Measurements from ENCODE around the gene PHACTR1. TPM values are rescaled to one million over a fixed set of nuclear protein-coding genes. Genes with fewer than 3 reads are reported as not detected.

Gene PHACTR1
- total RNA-seq, 1 donor from 2014 or later, result 7.9 TPM

DNA sequence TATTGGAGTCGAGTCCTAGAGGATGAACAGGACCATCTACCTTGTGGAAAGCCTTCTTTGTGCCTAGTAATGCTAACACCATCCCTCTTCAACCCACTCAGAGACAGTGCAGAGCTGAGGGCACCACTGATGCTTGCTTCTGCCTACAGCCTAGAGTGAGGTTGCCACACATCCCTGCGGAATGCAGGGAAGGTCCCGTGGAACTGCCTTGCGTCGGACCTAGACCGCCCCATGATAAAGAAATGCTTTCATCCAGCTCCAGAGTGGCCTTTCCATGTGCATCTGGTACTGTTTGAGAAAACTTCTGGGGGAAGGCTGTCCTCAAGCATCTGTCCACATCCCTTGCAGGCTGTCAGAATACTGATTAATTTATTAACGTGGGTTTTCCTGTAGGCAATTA lies 168.4 kb downstream of the PHACTR1 start:
- ATAC-seq (no peak), DNase-seq (ENCODE audit: low spot score) (no peak)
- intact Hi-C loops (cut with DNase I), result no loop called here

DNA sequence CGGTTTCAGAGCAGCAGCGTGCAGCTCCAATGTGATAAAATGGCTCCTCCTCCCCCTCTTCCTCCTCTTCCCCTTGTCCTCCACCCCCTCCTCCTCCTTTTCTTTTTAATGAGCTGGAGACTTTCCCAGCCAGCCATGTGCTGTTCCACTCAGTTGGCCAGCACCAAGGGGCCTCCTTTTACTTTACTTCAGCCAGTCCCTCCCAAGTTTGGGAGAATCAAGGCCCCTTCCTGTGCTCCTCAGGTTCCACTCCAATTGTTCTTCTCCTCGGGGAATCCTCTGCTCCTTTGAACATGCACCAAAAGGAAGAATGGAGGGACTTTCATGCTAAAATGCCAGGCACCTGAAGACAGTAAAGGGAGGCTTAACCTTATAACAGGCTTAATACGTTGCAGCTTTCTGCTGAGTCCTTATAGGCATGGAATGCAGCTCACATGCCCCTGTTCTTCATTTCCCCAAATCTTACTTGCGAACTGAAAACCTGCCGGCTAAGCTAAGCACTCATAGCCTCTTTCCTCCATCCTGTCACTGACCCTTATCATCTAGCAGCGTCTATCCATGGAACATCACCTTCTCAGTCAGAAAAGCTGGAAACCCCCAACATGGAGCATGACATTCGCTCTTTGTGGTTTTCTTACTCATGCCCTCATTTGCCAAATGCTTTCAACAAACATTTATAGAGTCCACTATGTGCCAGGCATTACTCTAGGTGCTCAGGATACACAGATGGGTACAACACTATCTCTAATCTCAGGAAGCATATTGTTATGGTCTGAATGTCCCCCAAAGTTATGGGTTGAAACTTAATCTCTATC lies 170.6 kb downstream of the PHACTR1 start:
- no peak for DNase-seq (ENCODE audit: low spot score)
- no peak for ATAC-seq
- intact Hi-C loops (cut with DNase I), result no loop called here

DNA sequence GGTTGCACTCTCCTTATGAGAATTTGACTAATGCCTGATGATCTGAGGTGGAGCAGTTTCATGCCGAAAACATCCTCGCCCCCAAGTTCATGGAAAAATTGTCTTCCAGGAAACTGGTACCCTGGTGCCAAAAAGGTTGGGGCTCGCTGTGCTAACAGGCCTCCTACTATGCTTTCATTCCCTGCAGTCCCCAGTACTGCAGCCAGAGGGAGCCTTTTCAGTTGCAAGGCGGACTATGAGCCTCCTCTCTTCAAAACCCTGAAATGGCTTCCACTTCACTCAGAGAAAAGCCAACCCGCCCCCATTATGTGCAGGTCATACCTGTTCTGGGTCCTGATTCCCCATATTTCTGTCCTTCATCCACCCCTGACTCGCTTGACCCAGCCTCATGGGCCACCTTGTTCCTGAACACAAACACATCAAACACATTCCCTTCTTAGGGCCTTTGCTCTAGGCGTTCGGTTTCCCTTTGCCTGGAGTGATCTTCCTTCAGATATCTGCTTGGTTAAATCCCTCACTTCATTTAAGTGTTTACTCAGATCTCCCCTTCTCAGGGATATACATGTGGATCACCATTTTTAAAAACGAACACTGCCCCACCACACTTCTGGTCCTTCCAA lies 173.7 kb downstream of the PHACTR1 start:
- DNase-seq (ENCODE audit: low spot score), result no peak
- no peak for ATAC-seq
- intact Hi-C loops (cut with DNase I), result no loop called here

DNA sequence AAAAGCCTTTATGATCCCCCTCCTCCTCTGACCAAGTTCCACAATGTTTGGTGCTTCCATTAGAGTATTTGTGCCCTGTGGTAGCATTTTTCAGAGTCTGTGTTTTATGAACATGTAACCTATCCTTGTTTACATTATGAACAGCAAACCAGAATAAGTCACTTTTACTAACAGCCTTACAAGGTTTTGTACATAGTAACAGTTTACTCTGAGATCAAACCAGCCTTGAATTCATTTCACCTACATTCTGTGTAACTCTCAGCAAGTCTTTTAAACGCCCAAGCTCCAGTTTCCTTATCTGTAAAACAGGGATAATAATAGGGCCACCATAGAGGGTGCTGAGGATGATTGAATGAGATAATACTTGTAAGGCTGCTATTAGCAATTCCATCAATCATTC lies 175.0 kb downstream of the PHACTR1 start:
- intact Hi-C loops (cut with DNase I), result no loop called here
- DNase-seq (ENCODE audit: low spot score), result no peak
- no peak for ATAC-seq

DNA sequence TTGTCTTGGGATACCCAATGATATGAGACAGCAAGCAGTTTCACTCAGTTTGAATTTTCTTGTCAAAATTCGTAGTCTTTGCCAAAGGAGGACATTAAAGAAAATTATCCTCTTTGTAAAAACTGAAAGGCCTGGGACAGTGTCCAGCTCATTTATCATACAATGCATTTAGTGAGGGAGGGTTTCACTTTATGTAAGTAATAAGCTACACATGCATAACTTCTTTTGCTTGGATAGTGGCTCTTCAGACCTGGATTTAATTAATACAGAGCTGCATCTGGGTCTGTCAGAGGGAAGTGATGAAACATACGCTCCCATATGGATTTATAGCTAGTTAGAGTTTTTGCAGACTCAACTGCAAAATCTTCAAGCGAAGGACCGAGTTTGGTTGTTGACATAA lies 175.6 kb downstream of the PHACTR1 start:
- no peak for ATAC-seq
- intact Hi-C loops (cut with DNase I), result no loop called here
- no peak for DNase-seq (ENCODE audit: low spot score)

DNA sequence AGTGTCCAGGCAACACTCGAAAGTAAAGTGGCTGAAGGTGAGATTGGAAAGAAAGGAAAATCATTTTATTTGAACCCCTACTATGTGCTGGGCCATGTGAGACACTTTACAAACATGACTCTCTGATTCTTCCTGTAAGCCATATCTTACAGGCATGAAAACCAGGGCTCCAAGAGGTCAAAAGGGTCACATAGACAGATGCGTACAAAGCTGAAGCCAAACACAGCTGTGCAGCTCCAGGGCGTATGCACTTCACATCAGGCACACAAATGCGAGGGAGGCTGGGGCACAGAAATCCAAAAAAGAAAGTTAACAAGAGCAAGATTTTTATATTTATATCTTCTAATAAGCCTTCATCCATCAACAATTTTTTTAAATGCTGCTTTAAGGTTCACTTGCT lies 176.5 kb downstream of the PHACTR1 start:
- ATAC-seq, result no peak
- intact Hi-C loops (cut with DNase I), result no loop called here

DNA sequence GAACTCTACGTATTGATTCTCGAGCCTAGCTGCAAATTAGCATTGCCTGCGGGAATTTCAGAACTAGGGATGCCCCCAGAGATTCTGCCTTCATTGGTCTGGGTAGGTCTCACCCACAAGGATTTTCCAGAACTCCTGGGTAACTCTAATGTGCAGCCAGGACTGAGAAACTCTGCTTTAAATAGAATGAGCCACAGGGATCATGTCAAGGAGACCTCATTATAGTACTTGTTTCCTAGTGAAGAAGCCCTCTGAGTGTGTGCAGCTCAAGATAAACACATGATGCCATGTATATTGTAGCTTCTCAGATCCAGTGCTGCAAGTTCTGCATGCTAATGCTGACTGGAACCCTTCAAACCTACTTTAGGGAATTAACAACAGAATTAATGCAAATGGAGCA lies 179.2 kb downstream of the PHACTR1 start:
- ATAC-seq, result no peak
- DNase-seq (ENCODE audit: low spot score), result no peak
- intact Hi-C loops (cut with DNase I), result no loop called here

More for the DNA sequence above, 176.5 kb downstream of the PHACTR1 start:
- DNase-seq (ENCODE audit: low spot score), result no peak

DNA sequence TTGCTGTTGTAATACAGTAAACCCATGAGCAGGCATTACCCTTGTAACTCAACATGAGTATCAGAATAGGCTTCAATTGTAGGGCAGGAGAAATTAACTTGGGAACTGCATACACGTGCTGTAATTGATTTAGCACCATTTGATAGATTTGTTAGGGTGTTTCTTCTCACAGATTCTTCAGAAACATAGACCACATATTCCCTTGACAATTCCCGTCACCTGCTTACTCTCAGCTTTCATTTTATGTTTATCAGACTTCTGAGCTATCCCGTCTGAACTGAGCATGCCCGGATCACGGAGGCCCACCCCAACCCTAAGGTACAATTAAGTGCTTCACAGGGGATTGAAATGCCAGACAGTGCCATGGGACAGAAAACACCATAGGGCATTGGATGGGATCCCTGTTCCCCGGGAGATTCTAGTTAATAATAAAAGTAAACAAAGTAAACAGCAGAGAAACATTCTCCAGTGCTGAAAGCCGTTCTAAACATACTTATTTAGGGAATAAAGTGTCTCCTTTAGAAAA lies 179.7 kb downstream of the PHACTR1 start:
- DNase-seq (ENCODE audit: low spot score), result no peak
- ATAC-seq, result no peak

DNA sequence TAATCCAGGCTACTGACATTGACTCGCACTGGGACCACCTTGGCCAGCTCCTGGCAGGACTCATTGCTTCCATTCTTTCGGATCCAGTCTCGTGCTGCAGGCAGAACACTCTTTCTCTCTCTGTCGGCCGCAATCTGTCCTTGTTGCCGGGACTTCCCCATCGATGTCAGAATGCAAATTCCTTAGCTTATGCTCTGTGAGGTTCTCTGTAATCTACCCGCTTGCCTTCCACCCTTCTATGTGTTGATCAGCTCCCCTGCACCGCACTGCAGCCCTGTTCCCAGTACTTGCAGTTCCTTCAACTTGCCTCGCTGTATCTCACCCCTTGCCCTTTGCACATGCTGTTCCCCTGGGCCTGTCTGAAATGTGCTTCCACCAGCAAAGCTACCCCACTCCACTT lies 182.0 kb downstream of the PHACTR1 start:
- DNase-seq (ENCODE audit: low spot score) (no peak), ATAC-seq (no peak)
- intact Hi-C loops (cut with DNase I), result no loop called here

More for the DNA sequence above, 179.7 kb downstream of the PHACTR1 start:
- intact Hi-C loops (cut with DNase I), result no loop called here

DNA sequence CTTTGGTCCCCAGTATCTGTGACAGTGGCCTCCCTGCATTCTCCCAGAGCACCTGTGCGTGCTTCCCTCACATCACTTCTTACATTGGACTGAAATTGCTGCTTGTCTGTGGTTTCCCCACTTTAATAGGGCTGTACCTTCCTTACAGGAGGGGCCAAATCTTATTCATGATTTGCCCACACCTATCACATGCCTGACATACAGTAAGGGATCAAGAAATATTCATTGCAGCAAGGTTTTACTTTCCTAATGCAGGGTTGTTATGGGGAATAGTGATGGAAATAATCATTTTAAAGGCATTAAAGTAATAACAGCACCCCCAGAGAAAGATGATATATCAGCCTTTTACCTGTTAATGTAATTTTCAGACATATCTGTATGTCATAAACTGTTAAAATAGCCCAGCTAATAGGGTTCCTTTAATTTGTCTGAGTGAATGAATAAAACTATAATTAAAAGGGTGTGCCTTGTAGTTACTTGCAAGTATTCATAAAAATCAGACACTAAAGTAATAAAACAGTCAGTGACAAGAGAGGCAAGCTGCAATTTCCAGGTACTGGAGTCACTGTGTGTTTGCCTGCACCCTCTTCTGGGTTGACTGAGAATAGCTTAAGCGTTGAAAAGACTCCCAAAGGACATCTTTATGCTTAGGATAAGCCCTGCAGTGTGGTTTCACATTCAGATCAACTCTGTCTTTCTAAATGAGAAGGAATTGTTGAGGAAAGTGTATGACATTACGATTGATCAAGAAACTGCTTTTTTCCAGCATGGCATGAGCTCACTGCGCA lies 182.7 kb downstream of the PHACTR1 start:
- no peak for ATAC-seq
- intact Hi-C loops (cut with DNase I), result no loop called here
- no peak for DNase-seq (ENCODE audit: low spot score)

DNA sequence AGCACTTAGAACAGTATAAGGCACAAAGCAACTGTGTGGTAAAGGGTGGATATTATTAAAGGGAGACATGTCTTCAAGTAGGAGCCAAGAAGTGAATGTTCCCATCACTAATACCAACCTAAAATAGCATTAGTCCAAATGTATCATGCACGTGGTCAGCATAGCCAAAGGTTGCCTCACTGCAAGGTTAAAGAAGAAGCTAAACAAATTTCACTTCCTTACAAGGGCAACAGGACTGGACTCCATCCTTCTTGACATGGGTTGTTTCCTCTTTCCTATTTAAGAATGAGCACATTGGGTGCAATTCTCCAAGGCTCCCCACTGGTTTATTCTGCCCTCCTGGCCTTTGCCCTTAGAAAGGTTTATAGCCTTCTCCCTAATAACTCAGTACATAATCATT lies 186.7 kb downstream of the PHACTR1 start:
- ATAC-seq, result peak; percentile 55
- no peak for DNase-seq (ENCODE audit: low spot score)
- intact Hi-C loops (cut with DNase I), result no loop called here

DNA sequence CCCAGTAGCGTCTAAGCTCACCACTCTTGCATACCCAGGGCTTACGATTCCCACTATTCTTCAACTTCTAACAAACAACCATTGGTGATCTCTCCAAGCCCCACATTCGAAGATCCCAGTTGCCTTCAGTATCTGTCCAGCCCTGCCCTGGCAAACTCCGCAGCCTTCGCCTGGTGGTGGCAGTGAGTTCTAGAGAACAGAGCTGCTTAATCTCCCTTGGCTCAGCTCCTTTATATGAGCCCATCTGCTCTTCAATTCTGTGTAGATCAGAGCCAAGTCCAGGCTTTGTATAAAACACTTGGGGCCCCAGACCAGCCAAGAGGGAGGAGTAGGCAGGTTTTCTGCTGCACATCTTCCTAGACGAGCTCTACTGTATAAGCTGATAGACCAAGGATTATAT lies 193.3 kb downstream of the PHACTR1 start:
- no peak for DNase-seq (ENCODE audit: low spot score)
- no peak for ATAC-seq
- intact Hi-C loops (cut with DNase I), result no loop called here

DNA sequence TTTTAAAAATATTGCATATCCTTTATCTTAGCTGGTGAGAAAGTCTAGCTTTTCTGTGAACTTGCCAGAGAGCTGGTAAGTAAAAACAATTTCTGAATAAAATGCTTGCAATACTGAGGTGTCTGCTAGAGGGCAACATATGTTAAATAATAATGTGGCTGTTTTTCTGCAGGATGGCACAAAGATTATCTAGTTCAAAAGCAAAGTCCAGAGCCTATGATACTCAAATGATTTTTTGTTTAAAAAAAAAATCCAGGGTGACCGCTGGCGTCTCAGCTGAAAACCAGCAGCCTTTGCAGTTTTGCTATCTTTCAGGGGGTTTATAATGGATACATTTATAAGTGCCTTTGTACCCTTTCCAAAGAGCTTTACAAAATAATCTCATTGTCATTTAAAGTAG lies 194.9 kb downstream of the PHACTR1 start:
- intact Hi-C loops (cut with DNase I), result no loop called here
- DNase-seq (ENCODE audit: low spot score), result no peak
- no peak for ATAC-seq

DNA sequence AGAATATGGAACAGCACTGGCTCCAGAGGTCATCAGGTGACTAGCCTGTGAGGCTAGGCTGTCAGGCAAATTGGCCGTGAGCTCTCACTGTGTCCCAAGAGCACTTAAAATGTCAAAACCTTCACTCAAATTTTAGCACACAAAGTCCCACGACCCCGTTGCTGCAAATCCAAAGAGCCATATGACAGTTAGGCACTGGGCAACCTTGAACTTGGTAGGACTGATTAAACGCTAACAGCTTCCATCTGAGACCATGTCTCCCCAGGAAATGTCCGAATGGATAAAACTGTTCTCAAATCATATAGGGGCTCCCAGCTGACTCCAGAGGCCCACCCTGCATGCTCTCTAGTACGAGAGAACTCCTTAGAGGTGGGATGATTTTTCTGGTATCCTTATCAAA lies 196.6 kb downstream of the PHACTR1 start:
- ATAC-seq (no peak), DNase-seq (ENCODE audit: low spot score) (no peak)
- intact Hi-C loops (cut with DNase I), result no loop called here

DNA sequence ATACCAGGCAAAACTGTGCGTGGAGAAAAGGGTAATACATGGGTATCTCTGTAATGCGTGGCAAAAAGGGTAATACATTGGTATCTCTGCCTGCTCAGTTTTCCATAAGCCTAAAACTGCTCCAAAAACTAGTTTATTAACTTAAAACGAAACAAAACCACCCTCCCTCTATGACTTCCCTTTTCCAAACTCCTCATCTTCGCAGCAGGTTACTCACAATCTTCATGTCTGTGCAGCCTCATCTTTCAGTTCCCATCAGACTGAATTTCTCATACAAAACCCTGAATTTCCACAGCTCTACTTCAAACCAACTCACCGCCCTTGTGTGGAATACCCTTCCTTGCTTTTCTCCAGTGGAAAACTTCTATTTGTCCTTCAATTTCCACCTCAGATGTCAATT lies 199.4 kb downstream of the PHACTR1 start:
- DNase-seq (ENCODE audit: low spot score) (no peak), ATAC-seq (no peak)
- intact Hi-C loops (cut with DNase I), result no loop called here

DNA sequence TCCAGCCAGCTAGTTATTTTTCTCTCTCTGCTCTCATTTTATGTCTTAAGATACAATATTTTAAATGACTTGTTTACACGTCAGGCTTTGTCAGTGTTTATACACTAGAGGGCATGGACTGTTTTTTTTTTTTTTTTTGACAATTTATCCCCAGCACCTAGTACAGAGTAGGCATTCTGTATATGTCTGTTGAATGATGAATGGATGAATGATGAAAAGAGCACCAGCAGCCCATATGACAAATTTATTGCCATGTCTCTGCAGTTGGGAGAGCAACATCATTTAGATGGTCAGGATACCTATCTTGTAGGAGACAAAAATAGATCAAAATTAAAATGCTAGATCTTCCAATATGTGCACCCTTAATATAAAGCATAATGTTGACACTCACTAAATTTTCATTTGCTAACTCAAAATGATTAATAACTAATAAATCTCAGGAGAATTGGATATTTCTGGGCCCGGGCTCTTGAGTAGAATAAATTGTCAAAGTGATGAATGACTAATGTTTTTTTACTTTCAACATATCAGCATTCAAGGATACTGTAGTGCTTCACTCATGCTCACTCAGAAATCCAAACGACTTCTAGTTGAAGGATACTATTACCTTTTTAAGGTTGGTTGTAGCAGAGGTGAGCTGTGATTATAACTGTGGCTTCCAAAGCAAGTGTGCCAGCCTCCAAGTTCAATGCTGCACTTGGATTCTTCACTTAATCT lies 200.0 kb downstream of the PHACTR1 start:
- intact Hi-C loops (cut with DNase I), result no loop called here
- DNase-seq (ENCODE audit: low spot score) (no peak), ATAC-seq (no peak)

DNA sequence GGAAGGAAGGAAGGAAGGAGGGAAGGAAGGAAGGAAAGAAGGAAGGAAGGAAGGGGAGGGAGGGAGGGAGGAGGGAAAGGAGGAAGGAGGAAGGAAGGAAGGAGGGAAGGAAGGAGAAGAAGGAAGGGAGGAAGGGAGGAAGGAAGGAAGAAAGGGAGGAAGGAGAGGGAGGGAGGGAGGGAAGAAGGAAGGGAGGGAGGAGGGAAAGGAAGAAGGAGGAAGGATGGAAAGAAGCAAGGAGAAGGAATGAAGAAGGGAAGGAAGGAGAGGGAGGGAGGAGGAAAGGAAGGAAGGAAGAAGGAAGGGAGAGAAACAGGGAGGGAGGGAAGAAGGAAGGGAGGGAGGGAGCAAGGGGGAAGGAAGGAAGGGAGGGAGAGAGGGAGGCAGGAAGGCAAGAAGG lies 204.9 kb downstream of the PHACTR1 start:
- DNase-seq (ENCODE audit: low spot score), result no peak
- no peak for ATAC-seq
- intact Hi-C loops (cut with DNase I), result no loop called here

DNA sequence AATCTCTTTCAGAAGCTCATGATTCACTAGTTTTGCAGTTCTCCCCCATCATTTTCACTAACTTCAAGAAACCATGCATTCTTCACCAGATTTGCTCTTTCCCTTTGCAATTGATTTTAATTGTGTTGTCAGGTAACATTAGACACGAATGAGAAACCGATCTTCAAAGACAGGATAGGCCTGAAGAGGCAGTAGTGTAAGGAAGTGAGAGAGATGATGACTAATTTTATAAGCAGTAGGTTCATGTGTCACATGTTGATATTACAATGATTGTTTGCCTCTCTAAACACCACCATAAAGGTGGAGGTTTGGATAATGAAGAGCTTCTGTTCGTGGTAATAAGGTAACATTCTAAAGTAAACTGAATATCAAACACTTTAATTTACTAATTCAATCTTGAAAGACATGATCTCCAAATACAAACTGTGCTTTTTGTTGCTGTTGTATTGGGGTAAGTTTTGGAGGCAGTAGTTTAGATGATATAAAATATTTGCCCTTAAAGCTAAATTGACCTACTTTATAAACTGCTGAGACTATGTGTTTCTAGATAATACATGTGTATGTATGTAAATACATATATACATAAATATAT lies 207.2 kb downstream of the PHACTR1 start:
- intact Hi-C loops (cut with DNase I), result no loop called here
- DNase-seq (ENCODE audit: low spot score), result no peak
- ATAC-seq, result no peak

DNA sequence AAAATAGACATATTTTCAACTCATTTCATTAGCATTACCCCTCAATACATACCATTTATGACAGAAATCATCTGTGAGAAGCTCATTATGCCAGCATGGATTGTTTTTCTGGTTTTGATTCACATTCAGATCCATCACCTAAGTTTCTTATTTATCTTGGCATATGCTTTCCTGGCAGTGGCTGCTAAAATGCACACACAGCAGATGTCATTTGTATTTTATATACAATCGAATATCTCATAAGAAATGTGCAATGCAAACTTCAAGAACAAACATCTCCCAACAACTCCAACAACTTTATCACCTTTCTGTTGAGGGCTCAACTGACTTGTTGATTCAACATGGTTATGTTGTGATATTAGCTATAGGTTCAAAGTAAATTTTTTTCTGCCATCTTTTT lies 208.3 kb downstream of the PHACTR1 start:
- intact Hi-C loops (cut with DNase I), result no loop called here
- ATAC-seq, result no peak

More for the DNA sequence above, 208.3 kb downstream of the PHACTR1 start:
- no peak for DNase-seq (ENCODE audit: low spot score)

Measured in sciatic nerve (tissue), 2 donors.